Osteocyte (in vitro differentiated cells): ENCODE data around the gene TRAF6. TPM values are rescaled to one million over a fixed set of nuclear protein-coding genes. Genes with fewer than 3 reads are reported as not detected.
"Not testable (repeated sequence)": the region's sequence is repeated elsewhere in the genome, so short reads cannot be mapped to it uniquely, and the experiment has no call there.

Experiments used
- DNase-seq: peaks from one replicate; pipeline ENCODE4 v3.0.0; 2021; ENCODE audit warnings: mixed read lengths; ENCODE audit not compliant: unreplicated experiment; ENCODE audit errors: extremely low spot score
- H3K27ac Mint-ChIP-seq: one replicate; pipeline ENCODE4 v1.8.0; 2021; ENCODE audit warnings: mild to moderate bottlenecking, mixed read lengths; ENCODE audit not compliant: unreplicated experiment
- H3K27me3 Mint-ChIP-seq: one replicate; pipeline ENCODE4 v1.8.0; 2021; ENCODE audit warnings: mixed read lengths; ENCODE audit not compliant: unreplicated experiment
- H3K36me3 Mint-ChIP-seq: one replicate; pipeline ENCODE4 v1.8.0; 2021; ENCODE audit warnings: mixed read lengths; ENCODE audit not compliant: unreplicated experiment
- H3K4me1 Mint-ChIP-seq: one replicate; pipeline ENCODE4 v1.8.0; 2021; ENCODE audit warnings: mixed read lengths; ENCODE audit not compliant: unreplicated experiment
- H3K4me3 Mint-ChIP-seq: one replicate; pipeline ENCODE4 v1.8.0; 2021; ENCODE audit warnings: mild to moderate bottlenecking, moderate library complexity, mixed read lengths; ENCODE audit not compliant: unreplicated experiment
- H3K9me3 Mint-ChIP-seq: one replicate; pipeline ENCODE4 v1.8.0; 2021; ENCODE audit warnings: mixed read lengths; ENCODE audit not compliant: unreplicated experiment
- long read RNA-seq: library from polyadenylated mRNA; unstranded; transcript quantifications from one replicate; pipeline ENCODE4 v2.0.0, GENCODE V29; 2021
- total RNA-seq: library from RNA; stranded (reverse); gene quantifications from 2 replicates; pipeline ENCODE4 v1.2.1, GENCODE V29; 2021
- TF ChIP-seq, protein P1 (sequence below): fragments of 200-600 bp; sonication (generic); IDR thresholded peaks from 2 replicates; pipeline ENCODE4 v1.5.0; 2021; ENCODE audit warnings: antibody characterized with exemption, mild to moderate bottlenecking, moderate library complexity

The TRAF6 gene, protein sequence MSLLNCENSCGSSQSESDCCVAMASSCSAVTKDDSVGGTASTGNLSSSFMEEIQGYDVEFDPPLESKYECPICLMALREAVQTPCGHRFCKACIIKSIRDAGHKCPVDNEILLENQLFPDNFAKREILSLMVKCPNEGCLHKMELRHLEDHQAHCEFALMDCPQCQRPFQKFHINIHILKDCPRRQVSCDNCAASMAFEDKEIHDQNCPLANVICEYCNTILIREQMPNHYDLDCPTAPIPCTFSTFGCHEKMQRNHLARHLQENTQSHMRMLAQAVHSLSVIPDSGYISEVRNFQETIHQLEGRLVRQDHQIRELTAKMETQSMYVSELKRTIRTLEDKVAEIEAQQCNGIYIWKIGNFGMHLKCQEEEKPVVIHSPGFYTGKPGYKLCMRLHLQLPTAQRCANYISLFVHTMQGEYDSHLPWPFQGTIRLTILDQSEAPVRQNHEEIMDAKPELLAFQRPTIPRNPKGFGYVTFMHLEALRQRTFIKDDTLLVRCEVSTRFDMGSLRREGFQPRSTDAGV
- 13.9 and 15.0 TPM in 2 replicates for total RNA-seq
- long read RNA-seq, full-length matches to known transcripts, result 77 of 91 reads
- long read RNA-seq, partial matches to known transcripts, result 3 of 91 reads
- long read RNA-seq, other reads (novel, unspliced or antisense), result 11 of 91 reads

DNA sequence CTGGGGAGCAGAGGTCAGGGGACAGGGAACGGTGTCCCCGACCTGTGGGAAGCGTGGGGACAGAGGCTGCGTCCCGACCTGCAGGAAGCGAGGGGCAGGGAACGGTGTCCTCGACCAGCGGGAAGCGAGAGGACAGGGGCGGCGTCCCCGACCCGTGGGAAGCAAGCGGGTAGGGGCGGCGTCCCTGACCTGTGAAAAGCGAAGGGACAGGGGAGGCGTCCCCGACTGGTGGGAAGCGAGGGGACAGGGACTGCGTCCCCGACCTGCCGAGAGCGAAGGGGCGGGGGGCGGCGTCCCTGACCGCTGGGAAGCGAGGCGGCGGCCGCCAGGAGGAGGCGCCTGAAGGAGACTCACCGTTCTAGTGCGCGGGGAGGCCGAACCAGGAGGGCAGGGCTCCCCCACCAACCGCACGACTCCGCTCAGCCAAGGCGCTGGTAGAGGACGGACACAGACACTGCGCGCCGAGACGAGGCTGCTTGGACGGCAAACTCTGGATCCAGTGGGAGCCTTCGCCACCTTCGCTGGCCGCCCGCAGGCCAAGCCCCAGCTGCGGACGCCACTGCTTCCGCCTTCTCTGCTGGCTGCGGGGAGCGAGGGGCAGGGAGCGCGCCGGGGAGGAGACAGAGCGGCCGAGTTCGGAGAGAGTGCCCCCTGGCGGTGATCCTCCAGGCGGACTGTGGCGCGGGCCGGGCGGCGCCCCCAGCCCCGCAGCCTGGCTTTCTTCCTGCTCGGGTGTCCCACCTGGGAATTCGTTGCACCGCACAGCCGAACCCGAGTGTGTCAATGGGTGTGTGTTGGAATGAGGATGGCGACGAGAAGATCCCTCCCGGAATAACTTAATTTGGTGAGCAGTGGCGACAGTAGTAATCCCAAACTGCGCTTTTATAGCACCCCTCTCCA is at the start of gene TRAF6:
TRAF6 (minus strand) TSS at position 579 of the 900 bp plus-strand sequence. CDS start 8,757 bp downstream, outside the sequence.
- Mint-ChIP-seq H3K4me1 (peaks cover 31% of the 10 kb centered on the region), H3K27ac (peak within 1 kb of the TSS; percentile 90), H3K9me3 (peaks cover 6% of the 10 kb centered on the region), H3K36me3 (peaks cover 2% of the 10 kb centered on the region), H3K4me3 (peak within 1 kb of the TSS; percentile 97), H3K27me3 (no peaks in the 10 kb centered on the region)
- peak; percentile 96 for DNase-seq
- TF ChIP-seq, protein P1, sequence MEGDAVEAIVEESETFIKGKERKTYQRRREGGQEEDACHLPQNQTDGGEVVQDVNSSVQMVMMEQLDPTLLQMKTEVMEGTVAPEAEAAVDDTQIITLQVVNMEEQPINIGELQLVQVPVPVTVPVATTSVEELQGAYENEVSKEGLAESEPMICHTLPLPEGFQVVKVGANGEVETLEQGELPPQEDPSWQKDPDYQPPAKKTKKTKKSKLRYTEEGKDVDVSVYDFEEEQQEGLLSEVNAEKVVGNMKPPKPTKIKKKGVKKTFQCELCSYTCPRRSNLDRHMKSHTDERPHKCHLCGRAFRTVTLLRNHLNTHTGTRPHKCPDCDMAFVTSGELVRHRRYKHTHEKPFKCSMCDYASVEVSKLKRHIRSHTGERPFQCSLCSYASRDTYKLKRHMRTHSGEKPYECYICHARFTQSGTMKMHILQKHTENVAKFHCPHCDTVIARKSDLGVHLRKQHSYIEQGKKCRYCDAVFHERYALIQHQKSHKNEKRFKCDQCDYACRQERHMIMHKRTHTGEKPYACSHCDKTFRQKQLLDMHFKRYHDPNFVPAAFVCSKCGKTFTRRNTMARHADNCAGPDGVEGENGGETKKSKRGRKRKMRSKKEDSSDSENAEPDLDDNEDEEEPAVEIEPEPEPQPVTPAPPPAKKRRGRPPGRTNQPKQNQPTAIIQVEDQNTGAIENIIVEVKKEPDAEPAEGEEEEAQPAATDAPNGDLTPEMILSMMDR, result peak; percentile 94

DNA sequence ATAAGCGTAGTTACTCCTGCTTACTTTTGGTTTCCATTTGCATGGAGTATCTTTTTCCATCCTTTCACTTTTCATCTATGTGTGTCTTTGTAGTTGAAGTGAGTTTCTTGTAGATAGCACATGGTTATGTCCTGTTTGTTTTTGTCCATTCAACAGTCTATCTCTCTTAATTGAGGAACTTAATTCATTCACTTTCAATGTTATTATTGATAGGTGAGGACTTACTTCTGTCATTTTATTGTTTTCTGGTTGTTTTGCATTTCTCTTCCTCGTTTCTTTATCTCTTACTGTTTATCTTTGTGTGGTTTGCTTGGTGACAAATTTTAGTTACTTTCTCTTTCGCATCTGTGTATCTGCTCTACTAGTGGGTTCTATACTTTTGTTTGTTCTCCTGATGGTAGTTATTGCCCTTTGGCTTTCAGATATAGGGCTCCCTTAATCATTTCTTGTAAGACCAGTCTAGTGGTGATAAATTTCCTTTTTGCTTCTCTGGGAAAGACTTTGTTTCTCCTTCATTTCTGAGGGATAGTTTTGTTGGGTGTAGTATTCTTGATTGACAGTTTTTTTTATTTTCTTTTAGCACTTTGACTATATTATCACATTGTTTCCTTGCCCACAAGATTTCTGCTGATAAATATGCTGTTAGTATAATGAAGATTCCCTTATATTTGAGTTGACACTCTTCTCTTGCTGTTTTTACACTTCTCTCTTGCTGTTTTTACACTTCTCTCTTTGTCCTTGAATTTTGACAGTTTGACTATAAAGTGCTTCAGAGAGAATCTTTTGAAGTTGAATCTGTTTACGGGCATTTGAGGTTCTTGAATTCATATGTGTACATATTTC is 48.7 kb upstream of the TRAF6 start:
- Mint-ChIP-seq H3K27me3 (peaks cover 47% of the 10 kb centered on the region), H3K36me3 (no peaks in the 10 kb centered on the region), H3K4me1 (peaks cover 4% of the 10 kb centered on the region), H3K27ac (no peak overlapping the region), H3K4me3 (no peak overlapping the region), H3K9me3 (peaks cover 6% of the 10 kb centered on the region)
- DNase-seq, result no peak
- TF ChIP-seq, protein P1, result no peak

DNA sequence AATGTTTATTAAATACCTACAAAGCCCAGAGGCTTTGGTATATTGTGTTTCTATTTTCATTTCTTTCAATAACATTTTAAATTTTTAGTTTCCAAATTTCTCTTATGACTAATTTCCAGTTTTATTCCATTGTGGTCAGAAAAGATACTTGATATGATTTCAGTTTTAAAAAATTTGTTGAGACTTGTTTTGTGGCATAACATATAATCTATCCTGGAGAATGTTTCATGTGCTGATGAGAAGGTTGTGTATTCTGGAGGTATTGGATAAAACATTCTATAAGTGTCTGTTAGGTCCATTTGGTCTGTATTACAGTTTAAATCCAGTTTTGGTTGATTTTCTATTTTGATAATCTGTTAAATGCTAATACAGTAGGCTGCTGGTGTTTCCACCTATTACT is 47.9 kb upstream of the TRAF6 start:
- DNase-seq, result no peak
- Mint-ChIP-seq H3K4me1 (peaks cover 4% of the 10 kb centered on the region), H3K27ac (no peak overlapping the region), H3K27me3 (peaks cover 43% of the 10 kb centered on the region), H3K4me3 (no peak overlapping the region), H3K9me3 (peaks cover 6% of the 10 kb centered on the region), H3K36me3 (no peaks in the 10 kb centered on the region)
- TF ChIP-seq, protein P1, result no peak

DNA sequence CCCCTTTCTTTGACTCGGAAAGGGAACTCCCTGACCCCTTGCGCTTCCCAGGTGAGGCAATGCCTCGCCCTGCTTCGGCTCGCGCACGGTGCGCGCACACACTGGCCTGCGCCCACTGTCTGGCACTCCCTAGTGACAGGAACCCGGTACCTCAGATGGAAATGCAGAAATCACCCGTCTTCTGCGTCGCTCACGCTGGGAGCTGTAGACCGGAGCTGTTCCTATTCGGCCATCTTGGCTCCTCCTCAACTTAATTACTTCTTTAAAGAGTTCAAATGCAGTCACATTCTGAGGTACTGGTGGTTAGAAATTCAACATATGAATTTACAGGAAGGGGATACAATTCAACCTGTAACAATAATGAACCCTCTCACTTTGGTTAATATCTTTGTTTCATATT is 47.3 kb upstream of the TRAF6 start:
- Mint-ChIP-seq H3K27me3 (peaks cover 42% of the 10 kb centered on the region), H3K4me3 (peak overlapping the region; percentile 44)
- not testable (repeated sequence) for H3K9me3 Mint-ChIP-seq, DNase-seq, H3K36me3 Mint-ChIP-seq, H3K4me1 Mint-ChIP-seq, H3K27ac Mint-ChIP-seq
